GM19452 (cell line): ENCODE data around the gene RSPRY1.
"Not testable (repeated sequence)": the region's sequence is repeated elsewhere in the genome, so short reads cannot be mapped to it uniquely, and the experiment has no call there.

Experiments used
- ATAC-seq: cut with Tn5 transposase; IDR thresholded peaks from one replicate; pipeline ENCODE4 v1.9.1; 2021; ENCODE audit not compliant: unreplicated experiment

Gene RSPRY1

DNA sequence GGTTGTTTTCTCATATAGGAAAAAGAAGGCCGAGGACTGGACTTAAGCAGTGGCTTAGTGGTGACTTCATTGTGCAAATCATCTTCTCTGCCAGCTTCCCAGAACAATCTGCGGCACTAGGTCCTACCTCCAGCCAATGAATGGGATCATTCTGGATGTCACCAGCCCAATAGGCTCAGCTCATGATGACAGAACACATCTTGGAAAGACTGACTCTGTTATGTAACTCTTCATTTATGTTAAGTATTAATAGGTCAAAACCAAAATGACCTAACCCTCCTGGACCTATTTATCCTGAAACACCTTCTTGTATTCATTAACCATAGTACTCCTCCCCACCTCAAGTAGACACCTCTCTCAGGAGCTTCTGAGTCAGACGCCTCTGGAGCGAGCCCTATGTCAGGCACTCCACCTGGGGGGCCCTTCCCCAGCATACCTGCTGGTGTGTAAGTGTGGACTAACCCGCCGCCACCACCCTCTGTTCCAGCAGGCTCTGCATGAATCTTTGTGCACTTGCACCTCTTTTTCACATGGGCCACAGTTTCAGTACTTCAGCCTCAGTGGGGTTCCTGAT is 66.1 kb downstream of the RSPRY1 start:
- ATAC-seq = no peak

DNA sequence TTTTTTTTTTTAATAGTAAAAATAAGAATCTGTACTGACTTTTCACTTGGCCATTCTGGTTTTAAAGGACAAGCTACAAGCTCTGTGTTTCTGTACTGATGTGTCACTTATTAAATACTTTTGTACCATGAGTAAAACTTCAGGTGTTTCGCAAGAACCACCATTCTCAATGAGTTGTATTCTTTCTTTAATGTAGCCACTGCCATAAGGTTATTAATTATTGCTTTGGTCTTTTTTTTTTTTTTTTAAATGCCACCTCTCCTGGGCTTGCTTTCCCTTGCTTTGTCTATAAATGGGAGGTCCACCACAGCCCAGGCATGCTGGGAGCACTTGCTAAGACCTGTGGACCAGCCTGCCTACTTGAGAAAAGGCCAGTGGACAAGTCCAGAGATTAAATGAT is 67.3 kb downstream of the RSPRY1 start:
- ATAC-seq = no peak

DNA sequence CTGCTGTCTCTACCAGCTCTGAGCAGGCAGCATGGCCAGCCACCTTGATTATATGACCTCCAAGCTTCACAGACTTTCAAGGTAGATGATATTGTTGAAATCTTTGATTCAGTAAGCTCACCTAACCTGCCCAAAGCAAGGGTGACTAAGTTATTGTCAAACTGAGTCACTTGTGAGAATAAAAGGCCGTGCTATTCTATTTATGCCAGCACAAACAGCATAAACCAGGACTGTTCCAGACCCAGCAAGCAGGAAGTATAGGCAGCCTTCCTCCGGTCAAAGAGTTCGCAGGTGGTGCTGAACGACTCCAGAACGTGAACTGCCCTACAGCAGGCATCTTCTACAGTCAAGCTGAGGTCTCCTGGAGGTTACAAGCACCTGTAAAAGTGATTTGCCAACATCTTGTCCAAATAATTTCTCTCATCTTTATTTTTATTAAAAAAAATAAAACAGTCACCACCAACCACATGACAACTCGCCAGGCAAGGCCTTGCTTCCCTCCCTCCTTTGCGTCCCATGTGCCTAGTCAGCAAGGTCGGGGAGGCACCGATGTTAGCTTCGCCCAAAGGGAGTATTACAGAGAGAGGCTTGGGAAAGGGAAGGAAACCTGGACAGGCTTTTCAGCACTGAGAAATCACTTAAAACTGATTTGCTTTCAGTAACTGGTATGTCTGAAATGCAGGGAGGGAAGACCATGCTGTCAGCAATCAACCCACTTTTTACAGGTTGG is 69.7 kb downstream of the RSPRY1 start:
- ATAC-seq = no peak

GRCh38 chr16:57256601-57257395 is 70.7 kb downstream of the RSPRY1 start:
- no peak for ATAC-seq

DNA sequence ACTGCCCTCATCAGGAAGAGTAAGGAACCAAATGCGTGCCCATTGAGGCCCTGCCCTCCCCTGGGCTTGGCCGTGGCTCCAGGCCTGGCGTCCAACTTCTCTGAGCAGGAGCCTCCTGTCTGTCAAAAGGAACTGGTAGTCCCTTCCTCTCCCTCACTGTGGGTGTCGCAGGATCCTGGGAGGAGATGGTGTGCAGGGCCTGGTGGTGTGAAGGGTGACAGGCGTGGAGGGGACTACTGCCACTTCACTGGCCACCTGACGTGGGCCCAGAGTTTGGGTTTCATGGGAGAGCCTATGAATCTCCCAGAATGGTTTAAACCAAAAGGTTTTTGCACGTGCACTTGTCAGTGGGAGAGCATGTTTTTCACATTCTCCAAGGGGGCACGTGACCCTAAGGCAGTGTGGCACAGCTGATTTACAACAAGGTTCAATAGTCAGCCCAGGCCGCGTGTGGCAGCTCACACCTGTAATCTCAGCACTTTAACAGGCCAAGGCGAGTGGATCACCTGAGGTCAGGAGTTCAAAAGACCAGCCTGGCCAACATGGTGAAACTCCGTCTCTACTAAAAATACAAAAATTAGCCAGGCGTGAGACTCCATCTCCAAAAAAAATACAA is 71.4 kb downstream of the RSPRY1 start:
- no peak for ATAC-seq

DNA sequence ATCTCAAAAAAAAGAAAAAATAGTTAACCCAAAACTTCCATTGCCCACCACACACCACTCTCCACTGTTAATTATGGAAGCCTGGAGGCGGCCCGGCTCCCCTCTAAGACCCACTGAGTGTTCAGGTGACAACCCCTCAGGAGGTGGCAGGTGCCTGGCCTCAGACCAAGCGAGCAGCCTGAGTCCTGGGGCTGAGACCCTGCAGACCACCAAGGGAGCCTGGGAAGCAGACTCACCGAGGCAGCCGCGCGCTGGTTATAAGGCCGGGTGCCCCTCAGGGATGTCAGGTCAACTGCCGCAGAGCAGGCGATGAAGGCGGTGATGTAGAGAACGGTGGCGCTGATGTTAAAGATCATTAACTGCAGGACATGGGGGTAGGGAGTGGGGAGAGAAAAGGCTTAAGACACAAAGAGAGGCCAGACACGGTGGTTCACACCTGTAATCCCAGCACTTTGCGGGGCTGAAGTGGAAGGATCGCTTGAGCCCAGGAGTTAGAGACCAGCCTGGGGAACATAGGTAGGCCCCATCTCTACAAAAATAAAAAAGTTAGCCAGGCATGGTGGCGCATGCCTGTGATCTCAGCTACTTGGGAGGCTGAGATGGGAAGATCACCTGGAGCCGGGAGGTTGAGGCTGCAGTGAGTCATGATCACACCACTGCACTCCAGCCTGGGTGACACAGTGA is 72.2 kb downstream of the RSPRY1 start:
- ATAC-seq = no peak

- no peak for ATAC-seq
Observed at GRCh38 chr16:57258910-57259475, 72.9 kb downstream of the RSPRY1 start.

DNA sequence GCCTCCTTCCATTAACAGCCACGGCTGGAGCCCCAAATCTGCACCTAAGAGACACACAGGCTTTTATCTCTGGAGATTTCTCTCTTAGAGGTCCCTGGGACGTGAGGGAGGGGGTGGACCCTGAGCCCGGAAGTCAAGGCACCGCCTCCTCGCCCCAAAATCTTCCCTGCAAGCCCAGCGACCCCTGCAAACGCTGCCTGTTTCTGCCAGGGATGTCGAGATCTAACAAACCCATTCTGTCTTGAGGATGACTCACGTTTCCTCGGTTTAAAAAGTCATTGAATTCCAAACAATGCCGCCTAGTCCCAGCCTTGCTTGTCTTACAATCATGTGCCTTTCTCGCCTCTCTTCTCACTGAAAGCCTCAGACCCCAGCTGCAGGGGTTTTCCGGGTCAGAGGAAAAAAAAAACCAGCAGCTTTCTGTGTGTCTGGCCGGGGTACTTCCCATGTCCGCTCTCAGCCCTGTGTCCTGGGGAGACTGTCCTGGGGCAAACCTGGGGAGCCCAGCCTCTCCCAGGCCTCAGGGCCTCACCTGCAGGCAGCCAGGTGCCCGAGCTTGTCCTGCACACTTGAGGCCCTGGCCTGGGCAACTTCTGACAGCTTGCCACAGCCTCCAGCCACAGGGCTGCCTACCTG is 74.3 kb downstream of the RSPRY1 start:
- no peak for ATAC-seq

DNA sequence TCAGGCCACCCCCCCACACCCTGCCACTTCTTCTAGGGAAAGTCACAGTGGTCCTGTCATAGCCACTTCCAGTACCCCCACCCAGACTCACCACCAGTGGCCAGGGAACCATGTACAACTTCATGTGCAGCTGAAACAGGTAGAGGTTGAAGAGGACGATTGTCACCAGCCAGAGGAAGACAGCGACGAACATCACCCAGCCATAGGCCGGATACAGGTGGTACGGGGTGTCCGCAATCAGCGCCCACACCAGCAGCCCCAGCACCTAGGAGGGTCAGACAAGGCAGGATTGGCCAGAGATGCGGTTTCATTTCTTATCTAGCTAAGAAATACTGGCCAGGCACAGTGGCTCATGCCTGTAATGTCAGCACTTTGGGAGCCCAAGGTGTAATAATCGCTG is 75.7 kb downstream of the RSPRY1 start:
- ATAC-seq = no peak

DNA sequence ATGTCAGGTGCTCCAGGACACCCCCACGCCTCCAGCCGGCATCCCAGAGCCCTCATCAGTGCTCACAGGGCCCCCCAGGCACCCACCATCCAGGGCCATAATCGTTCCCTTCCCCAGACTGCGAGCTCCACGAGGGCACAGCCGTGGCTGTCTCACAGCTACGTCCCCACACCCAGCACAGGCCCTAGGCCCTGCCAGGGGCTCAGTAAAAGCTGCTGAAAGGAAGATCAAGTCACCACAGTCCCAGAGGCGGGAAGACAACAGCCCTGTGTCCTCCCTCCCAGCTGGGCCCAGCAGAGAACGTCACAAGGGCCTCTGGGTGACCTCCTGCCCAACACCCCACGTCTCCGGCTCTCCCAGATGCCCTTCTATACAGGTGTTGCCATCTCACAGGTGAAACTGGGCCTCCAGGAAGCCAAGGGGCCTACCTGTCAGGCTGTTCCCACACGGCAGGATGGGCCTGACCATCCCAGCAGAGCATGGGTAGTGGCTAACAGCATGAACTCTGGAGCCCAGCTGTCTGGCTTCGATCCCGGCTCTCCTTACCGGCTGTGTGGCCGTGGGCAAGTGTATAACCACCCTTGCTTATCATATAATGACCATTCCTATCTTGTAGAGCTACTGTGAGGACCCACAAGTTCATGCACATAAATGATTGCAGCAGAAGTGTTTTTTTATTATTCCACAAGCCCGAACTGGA is 76.9 kb downstream of the RSPRY1 start:
- no peak for ATAC-seq

DNA sequence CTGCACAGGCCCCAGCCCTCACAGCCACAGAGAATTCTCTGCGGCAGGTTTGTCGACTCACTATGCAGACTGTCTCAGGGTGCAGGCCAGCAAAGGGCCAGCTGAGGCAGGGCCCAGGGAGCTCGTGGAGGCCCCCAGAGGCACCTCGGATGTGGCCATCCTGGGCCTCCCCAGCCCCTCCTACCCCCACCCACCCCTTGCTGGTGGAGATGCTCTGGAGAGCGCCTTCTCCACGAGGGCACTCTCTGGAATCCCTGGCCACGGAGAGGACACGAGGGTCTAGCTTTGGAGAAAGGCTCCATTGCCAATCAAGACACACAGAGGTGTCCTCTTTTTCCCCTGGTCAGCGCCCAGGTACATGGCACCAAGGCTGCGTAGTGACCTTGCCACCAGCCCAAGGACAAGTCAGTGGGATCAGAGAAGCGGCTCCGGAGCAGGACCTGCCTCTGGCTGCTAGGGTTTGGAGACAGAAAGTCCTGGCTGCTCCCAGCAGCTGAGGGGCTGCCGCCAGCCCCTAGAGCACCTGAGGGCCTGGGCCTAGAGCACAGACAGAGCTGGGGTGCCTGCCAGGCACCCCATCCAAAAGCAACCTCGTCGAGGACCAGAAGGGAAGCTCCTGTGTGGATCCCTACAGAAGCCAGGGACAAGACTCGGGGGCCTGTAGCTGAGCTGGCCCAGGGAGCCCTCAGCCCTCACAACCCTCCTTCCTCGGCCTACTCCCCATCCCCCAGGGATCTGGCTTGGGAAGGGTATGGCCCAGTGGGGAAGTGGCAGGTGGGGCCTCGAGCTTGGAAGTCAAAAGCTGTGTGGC is 77.6 kb downstream of the RSPRY1 start:
- ATAC-seq = no peak

DNA sequence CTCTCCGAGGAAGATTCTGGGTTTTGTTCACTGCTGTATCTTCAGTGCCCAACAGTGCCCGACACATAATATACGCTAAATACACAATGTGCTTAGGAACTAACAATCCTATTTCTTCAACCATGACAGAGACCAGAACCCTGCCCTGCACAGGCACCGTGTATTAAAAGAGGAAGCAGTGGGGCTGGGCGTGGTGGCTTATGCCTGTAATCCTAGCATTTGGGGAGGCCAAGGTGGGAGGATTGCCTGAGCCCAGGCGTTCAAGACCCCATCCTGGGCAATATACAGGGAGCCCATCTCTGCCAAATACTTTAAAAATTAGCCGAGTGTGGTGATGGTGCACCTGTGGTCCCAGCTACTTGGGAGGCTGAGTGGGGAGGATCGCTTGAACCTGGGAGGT is 78.3 kb downstream of the RSPRY1 start:
- ATAC-seq = no peak

- ATAC-seq = no peak
Observed at GRCh38 chr16:57264950-57265371, 78.8 kb downstream of the RSPRY1 start.

DNA sequence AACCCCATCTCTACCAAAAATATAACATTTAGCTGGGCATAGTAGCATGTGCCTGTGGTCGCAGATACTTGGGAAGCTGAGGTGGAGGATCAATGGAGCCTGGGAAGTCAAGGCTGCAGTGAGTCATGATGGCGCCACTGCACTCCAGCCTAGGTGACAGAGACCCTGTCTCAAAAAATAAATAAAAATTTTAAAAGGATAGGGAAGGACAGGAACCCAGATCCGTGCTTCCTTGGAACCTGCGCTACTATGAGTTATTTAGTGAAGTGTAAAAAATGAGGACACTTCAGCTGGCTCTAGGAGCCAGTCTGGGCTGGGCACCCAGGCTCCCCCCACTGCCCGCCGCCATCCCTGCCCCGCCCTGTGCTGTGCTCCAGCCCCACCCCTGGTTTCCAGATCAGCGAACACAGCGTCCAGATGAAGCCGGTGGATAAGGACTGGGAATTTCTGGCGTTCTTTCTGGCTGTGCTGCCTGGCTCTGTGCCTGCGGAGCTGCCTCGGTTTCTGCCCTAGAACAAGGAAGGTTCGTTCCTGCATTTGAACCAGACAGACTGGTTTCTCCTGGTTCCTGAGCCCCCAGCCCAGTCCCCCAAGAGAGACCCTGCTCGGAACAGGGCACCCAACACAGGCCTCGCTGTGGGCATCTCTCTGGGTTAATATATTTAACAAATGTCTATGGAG is 79.9 kb downstream of the RSPRY1 start:
- ATAC-seq = no peak

GRCh38 chr16:57266531-57267260 is 80.6 kb downstream of the RSPRY1 start:
- ATAC-seq = no peak

GRCh38 chr16:57267343-57267742 is 81.2 kb downstream of the RSPRY1 start:
- not testable (repeated sequence) for ATAC-seq
